Measurements from ENCODE around the gene RBM20.
"Not testable (repeated sequence)": the region's sequence is repeated elsewhere in the genome, so short reads cannot be mapped to it uniquely, and the experiment has no call there.

Gene RBM20

DNA sequence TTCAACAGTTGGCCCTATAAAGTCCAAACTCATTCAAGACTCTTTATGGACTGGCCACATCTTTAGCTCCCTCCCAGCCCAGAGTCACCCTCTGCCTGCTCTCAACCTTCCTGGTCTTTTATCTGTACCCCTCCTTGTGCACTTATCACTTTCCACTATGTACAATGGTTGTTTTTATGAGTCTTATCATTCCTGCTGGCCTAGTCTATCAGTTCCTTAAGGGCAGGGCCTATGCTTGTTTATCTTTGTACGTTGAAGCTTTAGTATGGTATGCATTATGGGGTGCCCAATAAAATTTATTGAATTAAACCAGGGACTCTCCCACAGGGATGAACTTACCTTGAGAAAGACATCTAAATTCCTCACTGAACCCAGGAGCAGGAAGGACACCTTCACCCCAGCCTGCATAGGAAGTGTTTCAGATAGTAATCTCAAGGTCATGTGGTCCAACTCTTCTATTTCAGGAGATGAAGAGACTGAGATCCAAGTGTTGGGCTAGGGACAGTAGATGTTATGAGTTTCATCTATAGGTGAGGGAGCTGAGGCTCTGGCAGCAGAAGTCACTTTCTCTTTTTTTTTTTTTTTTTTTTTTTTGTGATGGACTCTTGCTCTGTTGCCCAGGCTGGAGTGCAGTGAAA, 214.3 kb downstream of the RBM20 start:
- no peak for DNase-seq

DNA sequence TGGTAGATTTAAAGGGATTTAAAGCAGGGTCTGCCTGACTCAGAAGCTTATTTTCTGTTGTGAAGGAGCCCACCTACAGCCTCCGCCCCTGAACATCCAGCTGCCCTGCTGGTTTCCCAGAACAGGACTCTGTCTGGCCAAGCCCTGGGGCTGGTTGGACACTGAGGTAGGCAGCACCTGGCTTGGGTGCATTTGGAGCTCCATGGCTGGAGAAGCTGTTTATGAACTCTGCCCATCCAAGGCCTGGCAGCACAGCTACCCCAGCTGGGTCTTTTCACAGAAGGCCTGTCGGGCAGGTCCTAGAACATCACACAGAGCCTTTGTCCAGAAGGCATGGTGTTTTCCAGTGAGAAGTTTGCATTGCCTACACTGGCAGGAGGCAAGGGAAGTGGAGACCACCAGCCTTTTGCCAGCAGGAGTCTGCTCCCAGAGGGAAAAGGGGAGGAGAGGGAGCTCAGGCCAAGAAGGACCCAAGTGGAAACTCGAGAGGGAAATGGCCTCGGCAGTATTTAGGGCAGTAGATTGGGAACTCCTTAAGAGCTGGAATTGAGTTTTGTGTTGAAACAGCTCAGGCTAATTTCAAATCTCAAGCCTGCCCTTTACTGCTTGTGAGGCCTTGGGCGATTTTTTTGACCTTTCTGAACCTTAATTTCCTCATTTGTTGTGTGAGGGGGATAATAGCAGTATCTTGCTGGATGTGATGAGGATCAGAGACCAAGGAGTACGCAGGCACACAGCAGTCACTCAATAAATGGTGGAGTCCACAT, 215.3 kb downstream of the RBM20 start:
- no peak for DNase-seq

DNA sequence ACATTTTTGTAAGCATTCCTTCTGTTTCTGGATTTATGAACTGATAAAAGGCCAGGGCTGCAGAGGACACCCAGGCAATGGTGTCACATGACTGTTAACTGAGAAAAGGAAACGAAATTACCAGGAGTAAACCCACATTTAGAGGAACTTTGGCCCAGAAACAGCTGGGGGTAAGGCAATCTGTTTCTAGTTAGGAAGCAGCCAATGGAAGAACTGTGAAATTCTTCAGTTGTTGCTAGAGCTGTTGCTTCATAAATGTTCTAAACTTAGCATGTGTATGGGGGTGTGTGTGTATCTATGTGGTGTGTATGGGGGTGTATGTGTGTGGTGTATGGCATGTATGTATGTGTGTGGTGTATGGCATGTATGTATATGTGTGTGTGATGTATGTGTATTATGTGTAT, 215.8 kb downstream of the RBM20 start:
- no peak for DNase-seq

DNA sequence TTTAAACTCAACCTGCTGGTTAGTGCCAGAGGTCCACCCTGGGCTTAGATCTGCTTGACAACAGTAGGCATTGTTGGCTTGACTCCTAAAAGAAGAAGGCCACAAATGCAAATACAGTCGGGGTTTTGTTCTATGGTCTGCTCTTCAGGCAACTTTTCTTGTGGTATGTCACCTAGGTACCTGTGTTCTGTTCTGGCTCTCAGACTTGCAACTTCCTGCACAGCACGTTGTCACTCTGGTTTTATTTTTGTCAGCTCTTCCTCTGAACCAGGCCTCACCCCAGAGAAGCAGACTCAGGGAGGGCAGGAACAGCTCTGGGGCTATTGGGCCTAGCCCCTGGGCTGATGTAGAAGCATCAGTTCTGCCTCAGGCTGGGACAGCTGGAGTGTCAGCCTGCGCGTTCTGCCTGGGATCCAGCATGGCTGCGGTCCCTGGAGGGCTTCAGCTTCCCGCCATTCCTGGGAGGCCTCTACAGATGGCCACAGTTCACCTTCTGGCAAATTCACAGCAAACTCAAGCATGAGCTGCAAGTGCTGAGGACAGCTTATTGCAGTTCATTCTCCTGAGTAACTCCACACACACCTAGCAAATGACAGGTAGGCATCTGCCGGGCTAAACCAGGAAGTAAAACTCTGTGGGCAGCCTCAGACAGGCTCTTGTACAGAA, 216.6 kb downstream of the RBM20 start:
- no peak for DNase-seq

DNA sequence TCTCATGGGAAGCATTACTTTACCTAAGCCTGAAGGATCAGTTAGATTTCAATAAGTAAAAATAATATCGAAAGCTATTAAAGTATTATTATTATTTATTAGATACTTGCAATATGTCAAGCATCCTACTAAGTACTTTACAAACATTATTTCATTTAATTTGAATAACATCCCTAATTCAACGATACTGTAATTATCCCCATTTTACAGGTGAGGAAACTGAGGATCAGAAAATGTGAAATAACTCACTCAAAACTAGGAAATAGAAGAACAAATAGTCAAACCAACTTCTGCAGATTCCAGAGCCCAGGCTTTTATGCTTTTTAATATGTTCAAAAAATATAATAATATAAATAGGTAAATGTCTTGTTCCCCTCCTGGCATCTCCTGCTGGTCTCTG, 217.3 kb downstream of the RBM20 start:
- DNase-seq: no peak

DNA sequence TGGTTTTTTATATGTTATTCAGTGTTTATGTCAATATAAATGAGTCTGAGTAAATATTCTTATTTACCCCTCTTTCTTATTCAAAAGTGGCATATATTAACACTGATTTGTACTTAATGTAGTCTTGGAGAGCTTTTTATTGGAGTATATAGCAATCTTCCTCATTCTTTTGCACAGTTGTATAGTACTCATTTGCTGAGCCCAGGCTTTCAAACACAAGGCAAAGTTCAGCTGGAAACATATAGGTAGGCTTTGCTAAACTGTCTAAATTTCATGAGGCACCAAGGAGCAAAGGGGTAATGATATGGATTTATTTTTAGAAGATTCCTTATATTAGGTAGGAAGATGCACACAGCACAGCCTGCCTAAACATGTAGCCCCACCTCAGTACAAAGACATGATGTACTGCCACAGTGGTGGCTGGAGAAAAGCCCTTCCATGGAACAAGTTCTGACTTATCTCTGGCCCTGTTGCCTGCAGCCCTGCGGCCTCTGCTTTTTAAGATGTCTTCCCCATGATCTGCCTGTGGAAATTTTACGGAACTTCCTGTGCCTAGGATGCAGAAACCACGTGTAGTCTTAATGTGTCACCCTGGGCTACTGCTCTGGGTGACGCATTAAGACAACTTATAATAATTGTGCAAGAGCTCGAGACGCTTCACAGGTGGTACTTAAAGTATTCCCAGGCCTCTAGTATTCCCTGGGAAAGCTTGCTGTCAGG, 218.0 kb downstream of the RBM20 start:
- no peak for DNase-seq

DNA sequence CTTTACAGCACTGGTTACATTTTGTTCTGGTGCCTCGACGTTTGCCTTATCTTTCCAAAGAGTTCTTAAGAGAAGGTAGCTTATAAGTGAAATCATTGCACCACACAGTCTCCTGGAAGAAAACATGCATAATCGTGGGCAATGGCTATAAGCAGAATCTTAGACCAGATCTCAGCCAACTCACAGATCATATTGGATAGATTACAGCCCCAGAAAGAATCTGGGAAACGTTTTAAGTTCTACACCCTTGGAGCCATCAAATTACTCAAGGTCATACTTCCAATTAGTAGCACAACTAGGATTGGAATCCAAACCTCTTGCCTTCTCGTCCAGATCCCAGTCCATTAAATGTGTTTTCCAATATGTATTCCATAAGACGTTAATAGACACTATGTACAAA, 218.8 kb downstream of the RBM20 start:
- no peak for DNase-seq

DNA sequence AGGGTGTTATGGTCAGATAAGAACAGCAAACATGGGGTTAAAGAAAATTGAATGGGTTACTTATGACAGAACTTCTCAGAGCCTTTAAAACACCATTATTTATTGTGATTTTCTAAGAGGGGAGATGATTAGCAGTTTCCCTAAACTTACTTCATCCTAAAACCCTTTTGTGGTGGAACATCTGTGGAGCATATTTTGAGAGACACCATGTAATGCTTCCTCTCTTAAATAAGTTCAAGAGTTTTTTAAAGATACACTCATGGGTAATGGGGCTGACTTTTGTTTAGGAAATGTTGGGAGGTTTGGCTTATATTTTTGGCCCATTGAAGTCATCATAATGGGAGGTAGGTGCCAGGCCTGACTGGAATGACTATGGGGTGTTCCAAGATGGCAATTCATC, 219.2 kb downstream of the RBM20 start:
- DNase-seq: no peak

DNA sequence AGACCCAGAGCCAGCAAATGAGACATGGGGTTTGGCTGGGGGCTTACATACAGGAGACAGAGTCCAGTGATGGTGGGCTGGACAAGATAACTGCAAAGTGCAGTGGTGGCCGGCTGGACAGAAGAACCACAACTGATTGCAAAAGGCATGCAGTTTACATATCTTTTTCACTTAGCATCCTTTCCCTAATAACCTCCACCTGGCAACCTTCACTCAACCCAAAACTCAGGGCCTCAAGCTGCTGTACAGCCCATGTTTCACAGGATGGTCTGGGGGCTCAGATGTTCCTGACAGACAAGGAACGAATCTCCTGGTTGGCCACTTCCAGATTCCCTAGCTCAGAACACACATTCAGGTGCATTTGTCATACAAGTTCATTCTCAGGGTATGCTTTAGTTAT, 219.8 kb downstream of the RBM20 start:
- no peak for DNase-seq

DNA sequence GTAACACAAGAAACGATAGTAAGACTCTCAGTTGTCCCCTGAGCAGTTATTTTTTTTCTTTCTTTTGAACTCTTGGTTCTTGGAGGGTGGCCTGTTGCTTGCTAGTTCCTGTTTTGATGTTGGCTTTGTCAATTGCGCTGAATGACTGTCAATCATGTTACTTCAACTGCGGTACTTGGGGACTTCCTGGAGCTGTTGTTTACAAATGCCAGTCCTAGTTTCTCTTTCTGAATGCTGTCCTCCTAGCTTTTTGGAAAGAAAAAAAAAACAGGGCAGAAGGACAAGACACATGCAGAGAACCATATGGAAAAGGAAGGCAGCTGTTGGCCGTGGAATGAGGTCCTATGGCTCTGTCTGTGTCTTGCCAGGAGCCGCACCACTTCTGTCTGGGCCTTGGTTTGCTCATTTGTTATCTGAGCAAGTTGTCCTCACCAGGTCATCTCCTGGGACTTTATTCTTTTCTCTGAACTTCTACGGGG, 220.6 kb downstream of the RBM20 start:
- DNase-seq: no peak

DNA sequence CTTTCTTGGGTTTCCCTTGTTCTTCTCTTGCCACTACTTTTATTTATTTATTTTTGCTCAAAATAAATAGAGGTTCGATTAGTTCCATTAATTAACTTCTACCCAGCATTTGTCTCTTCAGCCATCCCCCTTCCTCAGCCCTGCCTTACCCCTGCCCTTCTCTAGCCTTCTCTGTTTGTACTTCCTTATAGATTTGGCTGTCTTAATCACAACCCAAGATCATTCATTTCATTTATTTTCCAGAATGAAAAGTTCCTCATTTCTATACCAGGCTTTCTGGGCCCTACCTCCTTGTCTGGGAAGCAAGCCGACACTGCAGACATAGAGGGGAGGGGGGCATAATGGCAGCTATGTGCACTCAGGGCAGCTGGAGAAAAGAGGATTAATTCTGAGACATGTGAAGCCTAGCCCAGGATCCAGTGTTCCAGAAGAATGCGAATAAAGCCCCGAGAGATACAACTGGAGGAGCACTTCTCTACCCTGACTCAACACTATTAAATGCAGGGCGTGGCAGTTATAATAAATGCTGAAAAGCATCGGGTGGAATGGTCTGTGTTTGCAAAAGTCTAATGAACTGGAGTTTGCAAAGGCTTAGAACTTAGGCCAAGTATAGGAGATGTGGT, 221.2 kb downstream of the RBM20 start:
- DNase-seq: peak; percentile 25

DNA sequence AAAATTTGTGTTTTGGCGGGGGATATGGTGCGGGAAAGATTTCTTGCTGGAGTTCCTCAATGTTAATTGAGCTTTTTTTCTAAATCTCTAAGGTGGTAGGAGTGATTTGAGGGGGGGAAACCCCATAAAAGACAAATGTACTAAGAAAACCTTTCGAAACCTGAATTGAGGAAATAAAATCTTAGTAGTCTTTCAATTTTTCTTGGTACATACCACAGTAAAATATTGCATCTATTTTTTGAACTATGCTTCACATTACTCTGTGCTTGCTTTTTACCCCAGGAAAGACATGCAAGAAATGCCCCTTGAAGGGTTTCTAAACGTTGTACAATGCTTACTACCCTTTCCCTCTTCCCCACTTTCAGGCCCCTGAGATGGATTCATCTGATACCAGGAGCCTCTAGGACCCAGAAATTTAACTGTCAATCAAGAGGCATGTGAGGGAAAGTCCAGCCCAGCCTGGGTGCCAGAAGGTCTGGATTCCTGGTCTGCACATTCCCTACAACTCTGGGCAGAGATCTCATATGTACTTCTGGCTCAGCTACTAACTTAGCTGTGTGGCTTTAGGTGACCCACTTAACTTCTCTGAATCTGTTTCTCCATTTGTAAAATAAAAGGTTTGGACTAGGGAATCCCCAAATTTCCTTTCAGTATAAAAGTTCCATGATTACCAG, 221.8 kb downstream of the RBM20 start:
- DNase-seq: no peak

DNA sequence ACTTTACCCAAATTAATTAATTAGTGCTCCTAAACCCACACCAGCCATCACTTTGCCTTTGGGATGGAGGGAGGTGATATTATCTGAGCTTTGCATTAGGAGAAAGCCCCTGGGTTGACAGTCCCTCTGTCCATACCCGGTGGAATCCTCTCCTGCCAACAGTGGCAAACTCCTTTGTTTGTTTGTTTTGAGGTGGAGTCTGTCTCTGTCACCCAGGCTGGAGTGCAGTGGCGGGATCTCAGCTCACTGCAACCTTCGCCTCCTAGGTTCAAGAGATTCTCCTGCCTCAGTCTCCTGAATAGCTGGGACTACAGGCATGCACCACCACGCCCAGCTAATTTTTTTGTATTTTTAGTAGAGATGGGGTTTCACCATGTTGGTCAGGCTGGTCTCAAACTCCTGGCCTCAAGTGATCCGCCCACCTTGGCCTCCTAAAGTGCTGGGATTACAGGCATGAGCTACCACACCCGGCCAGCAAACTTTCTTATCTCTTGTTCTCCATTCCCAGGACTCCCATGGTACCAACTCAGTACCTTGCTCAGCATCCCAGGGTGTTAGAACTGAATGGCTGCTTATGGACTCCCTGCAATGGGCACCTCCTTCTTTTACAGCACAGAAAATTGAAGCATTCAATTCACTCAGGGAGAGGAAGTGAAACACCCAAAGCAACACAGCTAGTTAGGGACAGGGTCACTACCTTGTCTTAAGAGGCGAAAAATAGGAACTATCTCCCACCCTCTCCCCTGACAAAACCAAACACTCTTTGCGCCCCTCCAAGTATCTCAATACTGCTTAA, 223.1 kb downstream of the RBM20 start:
- not testable (repeated sequence) for DNase-seq

DNA sequence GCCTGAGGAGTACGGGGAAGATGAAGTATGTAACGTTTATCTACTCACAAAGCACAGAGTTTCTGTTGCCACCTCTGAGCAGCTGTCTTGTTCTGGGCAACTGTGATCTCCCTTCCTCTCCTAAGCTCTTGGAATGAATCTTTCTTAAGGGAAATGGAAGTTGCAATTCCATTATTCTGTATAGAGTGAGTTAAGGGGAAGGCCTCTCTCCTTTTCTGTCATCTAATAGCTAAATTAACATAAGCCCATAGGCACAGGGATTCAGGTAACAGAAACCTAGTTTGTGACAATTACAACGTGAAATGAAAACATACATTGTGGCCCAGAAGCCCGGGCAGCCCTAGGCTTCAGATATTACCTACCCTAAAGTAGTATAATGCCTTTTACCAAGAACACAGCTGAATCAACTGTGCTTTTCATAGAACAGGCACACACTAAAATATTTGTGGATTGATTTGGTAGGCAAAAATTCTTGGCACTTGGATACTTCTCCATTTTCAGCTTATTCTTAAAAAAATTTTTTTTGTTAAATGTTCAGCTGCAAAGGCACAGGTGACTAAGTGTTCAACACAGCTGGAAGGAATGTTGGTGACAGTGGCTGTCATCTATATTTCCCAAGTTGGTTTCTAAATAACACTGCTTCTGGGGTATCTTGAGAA, 223.8 kb downstream of the RBM20 start:
- DNase-seq: no peak

DNA sequence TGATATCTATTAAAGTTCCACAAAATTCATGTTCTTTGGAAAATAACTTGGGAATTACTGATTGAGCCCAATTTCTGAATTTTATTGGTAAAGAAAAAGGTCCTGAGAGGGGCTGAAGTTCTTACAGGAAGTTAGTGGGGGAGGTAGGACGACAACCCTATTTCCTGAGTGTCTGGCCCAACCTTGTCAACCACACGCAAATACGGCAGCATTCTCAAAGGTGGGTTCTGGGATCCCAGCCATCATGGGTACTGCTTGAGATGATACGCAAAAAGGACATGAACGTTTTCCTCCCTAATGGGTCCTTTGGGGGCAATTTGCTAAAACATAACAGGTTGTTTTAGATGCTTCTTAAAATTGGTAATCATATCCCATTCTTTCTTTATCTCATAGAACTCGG, 224.8 kb downstream of the RBM20 start:
- no peak for DNase-seq

DNA sequence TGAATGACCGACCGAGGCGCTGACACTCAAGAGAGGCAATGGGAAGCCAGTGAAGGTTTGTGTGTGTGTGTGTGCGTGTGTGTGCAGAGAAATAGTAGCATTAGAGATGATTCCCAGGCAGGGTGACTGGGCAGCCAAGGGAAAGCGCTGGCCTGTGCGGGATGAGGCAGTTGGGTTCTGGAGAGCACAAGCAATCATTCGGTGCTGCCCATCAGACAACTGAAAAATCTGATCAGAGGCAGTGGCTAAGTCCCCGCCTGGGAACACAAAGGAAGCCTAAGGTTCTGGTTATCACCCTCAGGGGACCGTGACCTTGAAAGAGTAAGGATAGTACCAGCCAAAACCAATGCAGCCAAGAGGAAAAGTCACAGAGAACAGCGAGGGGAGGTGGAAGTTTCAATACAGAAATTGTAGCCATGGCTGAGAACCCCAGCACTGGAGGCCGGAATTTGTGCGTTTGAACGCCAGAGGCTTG, 226.7 kb downstream of the RBM20 start:
- no peak for DNase-seq

DNA sequence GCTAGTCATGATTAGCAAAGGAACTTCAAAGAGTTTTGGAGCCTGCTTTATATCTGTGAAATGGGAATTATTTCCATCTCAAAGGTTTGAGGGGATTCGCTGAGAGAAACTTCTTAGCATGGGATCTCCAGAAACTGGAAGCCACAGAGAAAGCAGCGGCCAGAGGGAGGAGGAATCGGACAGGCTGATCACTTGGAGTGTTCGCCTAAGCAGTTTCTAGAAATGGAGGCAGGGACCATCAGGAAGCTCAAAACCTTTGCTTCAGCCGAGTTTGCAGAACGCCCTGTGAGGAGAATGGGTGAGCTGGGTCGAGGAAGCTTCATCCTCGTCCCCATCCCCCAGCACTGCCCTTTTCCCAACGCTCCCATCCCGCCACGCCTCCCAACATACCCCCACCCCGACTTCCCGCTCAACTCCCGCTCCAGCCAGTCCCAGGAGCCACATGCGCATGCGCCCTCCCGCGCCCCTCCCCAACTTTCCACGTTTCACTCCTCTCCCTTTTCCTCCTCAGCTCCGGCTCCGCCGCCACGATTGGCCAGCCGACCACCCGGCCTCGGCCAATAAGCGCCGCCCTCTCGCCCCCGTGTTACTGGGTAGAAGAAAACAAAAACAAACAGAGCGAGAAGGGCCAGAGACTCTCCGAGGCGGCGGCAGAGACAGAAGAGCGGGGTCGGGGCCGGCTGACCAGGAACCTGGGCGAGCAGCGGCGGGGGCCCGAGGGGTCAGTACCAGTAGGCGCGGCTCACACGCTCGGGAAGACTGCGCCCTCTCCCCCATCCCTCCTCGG, 227.4 kb downstream of the RBM20 start, which contains the start of gene PDCD4:
TSS of gene PDCD4 (plus strand) at position 631 of the 787 bp plus-strand sequence. CDS start 4,100 bp downstream, outside the sequence.
- peak; percentile 95 for DNase-seq

DNA sequence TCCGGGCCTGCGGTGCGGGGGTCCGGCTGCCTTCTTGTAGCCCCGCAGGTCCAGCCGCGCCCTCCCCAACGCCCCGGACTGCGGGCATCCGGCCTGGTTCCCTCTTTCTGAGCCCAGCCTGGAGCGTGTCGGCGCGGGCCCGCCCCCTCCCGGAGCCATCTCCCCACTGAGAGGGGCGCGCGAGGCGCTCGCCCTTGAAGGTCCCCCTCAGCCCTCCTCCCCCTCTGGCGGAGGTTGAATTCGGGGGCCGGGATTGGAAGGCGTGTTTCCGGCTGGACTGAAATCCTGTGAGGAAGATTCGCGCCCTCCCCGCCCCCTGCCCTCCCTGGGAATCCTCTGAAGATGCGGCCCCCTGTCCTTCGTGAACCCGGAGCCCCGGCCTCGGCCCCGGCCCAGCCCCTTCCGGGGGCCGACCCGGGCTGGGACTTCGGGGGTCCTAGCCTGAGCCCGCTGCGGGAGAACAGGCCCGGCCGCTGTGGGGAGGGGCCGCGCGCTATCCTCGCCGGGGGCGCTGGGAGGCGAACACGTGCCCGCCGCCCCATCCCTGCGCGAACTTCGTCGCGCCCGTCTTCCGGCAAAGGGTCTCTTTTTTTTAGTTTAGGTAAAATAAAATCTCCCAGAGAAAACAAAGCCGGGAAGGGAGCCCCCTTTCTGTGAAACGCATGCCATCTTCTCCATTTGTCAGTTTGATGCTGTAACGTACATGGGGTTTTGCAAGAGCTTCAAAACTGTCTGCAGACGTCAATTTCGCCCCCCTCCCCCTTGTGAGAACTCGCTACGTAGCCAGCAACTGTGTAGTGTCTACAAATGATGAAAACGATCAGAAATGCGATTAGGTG, 228.2 kb downstream of the RBM20 start:
- DNase-seq: peak; percentile 27

Data from amniotic stem cell (primary cell).